Adrenal gland (tissue), 5 donors: ENCODE results near the gene ABCB11.

Source experiments
- CTCF ChIP-seq, 6 experiments: fragments of 450-650 bp in 4 of 6; fragments of 200-600 bp in 2 of 6; sonication (generic) in 1 of 6; IDR thresholded peaks; 1 replicate in 5 of 6; 2 replicates in 1 of 6; pipeline versions ENCODE4 v1.5.1 to v1.8.0; 2016 to 2021; ENCODE audit warnings: antibody characterized with exemption in 6 of 6, mild to moderate bottlenecking in 2 of 6, moderate library complexity in 1 of 6
- POLR2A ChIP-seq, 2 donors: fragments of 450-650 bp; IDR thresholded peaks; one replicate each; pipeline ENCODE4 v1.6.1; 2017; ENCODE audit warnings: antibody characterized with exemption in 2 of 2, mild to moderate bottlenecking in 2 of 2, moderate library complexity in 1 of 2
- donor health status: DM: no; HTN: no; CAD: no.

- TF ChIP-seq CTCF (IDR thresholded peaks at IDR 0.05) (no peak), POLR2A (IDR thresholded peaks at IDR 0.05) (no peak)
These were observed 39.1 kb downstream of the ABCB11 start for GRCh38 chr2:168992026-168992425.
